K562 (cell line): Measurements from ENCODE around the gene CCT5. TPM values are rescaled to one million over a fixed set of nuclear protein-coding genes. Genes with fewer than 3 reads are reported as not detected.

Experiments used
- E2F4 ChIP-seq: sonication (generic); formaldehyde crosslinking; IDR thresholded peaks from 2 replicates; pipeline ENCODE4 v1.8.0; 2022; ENCODE audit warnings: mild to moderate bottlenecking, low read depth, missing genetic modification reagents
- FOXK2 ChIP-seq, 2 experiments: fragments of 450-650 bp; IDR thresholded peaks in 1 of 2; conservative IDR thresholded peaks in 1 of 2; 2 replicates each; pipeline ENCODE4 v1.6.1; 2016; ENCODE audit warnings: low read depth in 2 of 2, mild to moderate bottlenecking in 1 of 2
- KLF16 ChIP-seq: IDR thresholded peaks from 2 replicates; pipeline ENCODE4 v1.6.1; 2016; ENCODE audit warnings: antibody characterized with exemption
- LCOR ChIP-seq: sonication (generic); formaldehyde crosslinking; IDR thresholded peaks from 2 replicates; pipeline ENCODE4 v1.8.0; 2022; ENCODE audit warnings: mild to moderate bottlenecking, missing genetic modification reagents
- MEIS2 ChIP-seq: fragments of 450-650 bp; IDR thresholded peaks from 2 replicates; pipeline ENCODE4 v1.6.1; 2014; ENCODE audit warnings: mild to moderate bottlenecking; ENCODE audit not compliant: partially characterized antibody
- OTX1 ChIP-seq: fragments of 450-650 bp; formaldehyde crosslinking; IDR thresholded peaks from 2 replicates; pipeline ENCODE4 v1.4.0; 2022; ENCODE audit warnings: mild to moderate bottlenecking
- SFPQ ChIP-seq: fragments of 200-400 bp; formaldehyde crosslinking; IDR thresholded peaks from 2 replicates; pipeline ENCODE4 v1.6.1; 2017; ENCODE audit warnings: mild to moderate bottlenecking, low read depth, low read length, moderate library complexity
- SIN3A ChIP-seq, 2 experiments: fragments of 150-350 bp in 1 of 2; IDR thresholded peaks; 2 replicates each; pipeline ENCODE4 v1.6.1; 2011 to 2016; ENCODE audit warnings: borderline replicate concordance in 2 of 2, low read depth in 2 of 2, low read length in 2 of 2, mild to moderate bottlenecking in 2 of 2, moderate library complexity in 2 of 2; ENCODE audit not compliant: control insufficient read depth in 1 of 2
- TFAM ChIP-seq: fragments of 250-450 bp; sonication (Bioruptor Pico); conservative IDR thresholded peaks from 2 replicates; pipeline ENCODE4 v1.5.0; 2021; ENCODE audit warnings: mild to moderate bottlenecking, moderate library complexity
- TRIM24 ChIP-seq, 2 experiments: fragments of 450-650 bp; IDR thresholded peaks; 2 replicates each; pipeline ENCODE4 v1.6.1; 2016
- ZC3H4 ChIP-seq: sonication (generic); formaldehyde crosslinking; IDR thresholded peaks from 2 replicates; pipeline ENCODE4 v1.9.0; 2021; ENCODE audit warnings: missing genetic modification reagents, borderline replicate concordance
- ZNF134 ChIP-seq: fragments of 250-450 bp; sonication (Bioruptor Pico); conservative IDR thresholded peaks from 2 replicates; pipeline ENCODE4 v1.4.0; 2020
- ZNF277 ChIP-seq: fragments of 250-450 bp; sonication (Bioruptor Pico); IDR thresholded peaks from 2 replicates; pipeline ENCODE4 v1.8.0; 2022; ENCODE audit warnings: inconsistent platforms, mild to moderate bottlenecking, moderate library complexity, borderline replicate concordance
- polyA plus RNA-seq, 8 experiments: library from polyadenylated mRNA; depleted of rRNA in 4 of 8; stranded (reverse) in 5 of 8; unstranded in 3 of 8; fragments of >200 nt; fragmentation: Nextera tagmentation in 2 of 8; fragmentation: Illumina TruSeq in 1 of 8; extraction: Ambion mirVana in 2 of 8; extraction: Trizol in 1 of 8; gene quantifications; 2 replicates each; pipeline versions ENCODE4 v1.2.1 to v1.2.3, GENCODE V29; 2011 to 2014; ENCODE audit warnings: inconsistent platforms in 1 of 8, missing spikeins in 1 of 8
- total RNA-seq, 7 experiments: library from RNA; depleted of rRNA in 6 of 7; stranded (reverse); fragments of >200 nt in 6 of 7; fragmentation: Illumina TruSeq in 2 of 7; extraction: Trizol in 2 of 7; gene quantifications; 2 replicates each; pipeline versions ENCODE4 v1.2.1 to v1.2.3, GENCODE V29; 2011 to 2021; ENCODE audit warnings: low replicate concordance in 1 of 7
- TF ChIP-seq, protein P1 (sequence below): fragments of 250-450 bp; sonication (Bioruptor Pico); IDR thresholded peaks from 2 replicates; pipeline ENCODE4 v1.8.0; 2021; ENCODE audit warnings: moderate library complexity, mild to moderate bottlenecking, inconsistent platforms
- TF ChIP-seq, protein P2 (sequence below): sonication (generic); formaldehyde crosslinking; IDR thresholded peaks from 2 replicates; pipeline ENCODE4 v1.8.0; 2022; ENCODE audit warnings: missing genetic modification reagents, mild to moderate bottlenecking, borderline replicate concordance

The CCT5 gene
- total and polyA plus RNA-seq, 9 of the 15 experiments (the other 6 are each of a cell fraction or from before 2014, with no cell fraction given) = 782 to 1,606 (median 1,153) TPM

DNA sequence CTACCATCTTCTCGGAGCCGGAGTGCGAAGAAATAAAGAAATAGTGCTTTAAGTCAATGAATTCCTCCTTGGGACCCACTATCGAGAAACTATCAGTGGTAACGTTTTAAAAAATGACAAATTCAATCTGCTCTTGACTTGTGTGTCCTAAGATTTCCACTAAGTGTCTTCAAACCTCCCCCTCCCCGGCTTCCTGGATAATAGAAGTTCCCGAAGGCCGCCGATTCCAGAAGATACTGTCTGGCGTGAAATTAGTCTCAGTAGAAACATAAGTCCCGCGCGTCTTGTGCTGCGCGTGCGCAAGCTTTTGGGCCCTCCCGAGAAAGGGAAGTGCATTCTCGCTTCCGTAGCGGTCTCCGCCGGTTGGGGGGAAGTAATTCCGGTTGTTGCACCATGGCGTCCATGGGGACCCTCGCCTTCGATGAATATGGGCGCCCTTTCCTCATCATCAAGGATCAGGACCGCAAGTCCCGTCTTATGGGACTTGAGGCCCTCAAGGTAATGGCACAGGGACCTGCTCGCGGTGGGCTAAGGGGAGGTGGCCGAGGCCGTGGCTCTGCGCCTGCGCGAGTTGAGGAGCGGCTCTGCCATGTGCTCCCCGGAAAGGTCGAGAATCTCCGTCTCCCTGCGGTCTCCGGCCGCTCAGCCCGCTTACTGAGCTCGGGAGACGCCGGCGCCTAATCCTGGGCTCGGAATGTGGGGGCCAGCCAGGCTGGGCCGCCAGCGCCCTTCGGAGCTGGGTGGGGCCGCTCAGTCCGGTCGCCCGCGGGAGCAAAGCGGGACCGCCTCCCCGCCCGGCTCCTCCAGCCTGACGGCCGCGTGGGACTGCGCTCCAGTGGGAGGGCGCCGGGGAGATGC, at the start of gene CCT5 (continued):
- no peak for TF ChIP-seq KLF16
- TF ChIP-seq TFAM = no peak
- TF ChIP-seq TRIM24 (IDR thresholded peaks at IDR 0.05) = peak in 1 of 2 experiments; percentile 39; a peak in 1 of 4 replicates
- TF ChIP-seq LCOR (CRISPR knock-in tag) = peak; percentile 94
- peak; percentile 73 to 78; a peak in 2 of 4 replicates for TF ChIP-seq SIN3A (IDR thresholded peaks at IDR 0.05; ENCODE audit: borderline replicate concordance in 2 of 2, control insufficient read depth in 1 of 2, low read depth in 2 of 2, low read length in 2 of 2)
- TF ChIP-seq SFPQ = no peak
- no peak for TF ChIP-seq ZNF134 (CRISPR knock-in tag)
- TF ChIP-seq E2F4 (CRISPR knock-in tag) = peak; percentile 47; the same call in 1 of the 2 replicates
- TF ChIP-seq, protein P1, sequence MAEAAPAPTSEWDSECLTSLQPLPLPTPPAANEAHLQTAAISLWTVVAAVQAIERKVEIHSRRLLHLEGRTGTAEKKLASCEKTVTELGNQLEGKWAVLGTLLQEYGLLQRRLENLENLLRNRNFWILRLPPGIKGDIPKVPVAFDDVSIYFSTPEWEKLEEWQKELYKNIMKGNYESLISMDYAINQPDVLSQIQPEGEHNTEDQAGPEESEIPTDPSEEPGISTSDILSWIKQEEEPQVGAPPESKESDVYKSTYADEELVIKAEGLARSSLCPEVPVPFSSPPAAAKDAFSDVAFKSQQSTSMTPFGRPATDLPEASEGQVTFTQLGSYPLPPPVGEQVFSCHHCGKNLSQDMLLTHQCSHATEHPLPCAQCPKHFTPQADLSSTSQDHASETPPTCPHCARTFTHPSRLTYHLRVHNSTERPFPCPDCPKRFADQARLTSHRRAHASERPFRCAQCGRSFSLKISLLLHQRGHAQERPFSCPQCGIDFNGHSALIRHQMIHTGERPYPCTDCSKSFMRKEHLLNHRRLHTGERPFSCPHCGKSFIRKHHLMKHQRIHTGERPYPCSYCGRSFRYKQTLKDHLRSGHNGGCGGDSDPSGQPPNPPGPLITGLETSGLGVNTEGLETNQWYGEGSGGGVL (CRISPR knock-in tag) = no peak
- no peak for TF ChIP-seq ZNF277 (CRISPR knock-in tag)
- no peak for TF ChIP-seq OTX1 (CRISPR knock-in tag)
- TF ChIP-seq FOXK2 (conservative IDR thresholded peaks at IDR 0.05 in 1 of 2, IDR thresholded peaks at IDR 0.05 in 1 of 2; ENCODE audit: low read depth in 2 of 2) = peak; percentile 71 to 100
- peak; percentile 89 for TF ChIP-seq MEIS2
- TF ChIP-seq ZC3H4 (CRISPR knock-in tag) = no peak
- TF ChIP-seq, protein P2, sequence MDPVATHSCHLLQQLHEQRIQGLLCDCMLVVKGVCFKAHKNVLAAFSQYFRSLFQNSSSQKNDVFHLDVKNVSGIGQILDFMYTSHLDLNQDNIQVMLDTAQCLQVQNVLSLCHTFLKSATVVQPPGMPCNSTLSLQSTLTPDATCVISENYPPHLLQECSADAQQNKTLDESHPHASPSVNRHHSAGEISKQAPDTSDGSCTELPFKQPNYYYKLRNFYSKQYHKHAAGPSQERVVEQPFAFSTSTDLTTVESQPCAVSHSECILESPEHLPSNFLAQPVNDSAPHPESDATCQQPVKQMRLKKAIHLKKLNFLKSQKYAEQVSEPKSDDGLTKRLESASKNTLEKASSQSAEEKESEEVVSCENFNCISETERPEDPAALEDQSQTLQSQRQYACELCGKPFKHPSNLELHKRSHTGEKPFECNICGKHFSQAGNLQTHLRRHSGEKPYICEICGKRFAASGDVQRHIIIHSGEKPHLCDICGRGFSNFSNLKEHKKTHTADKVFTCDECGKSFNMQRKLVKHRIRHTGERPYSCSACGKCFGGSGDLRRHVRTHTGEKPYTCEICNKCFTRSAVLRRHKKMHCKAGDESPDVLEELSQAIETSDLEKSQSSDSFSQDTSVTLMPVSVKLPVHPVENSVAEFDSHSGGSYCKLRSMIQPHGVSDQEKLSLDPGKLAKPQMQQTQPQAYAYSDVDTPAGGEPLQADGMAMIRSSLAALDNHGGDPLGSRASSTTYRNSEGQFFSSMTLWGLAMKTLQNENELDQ (CRISPR knock-in tag) = no peak
